AG08395 (cell line): ENCODE data around the gene FAM107A.
A peak's percentile ranks its signal among the peaks of the same experiment; 100 is the strongest.

ENCODE experiments used
- DNase-seq: peaks from one replicate; pipeline ENCODE4 v3.0.0; 2012; ENCODE audit warnings: mixed read lengths, low spot score

FAM107A gene

GRCh38 chr3:58567251-58567515 is 10.0 kb downstream of the FAM107A start:
- DNase-seq: no peak

- DNase-seq: no peak
These were observed 10.6 kb downstream of the FAM107A start for GRCh38 chr3:58566398-58567250.

- DNase-seq: no peak
These were observed 11.4 kb downstream of the FAM107A start for GRCh38 chr3:58565621-58566397.

GRCh38 chr3:58564456-58565160 is 12.6 kb downstream of the FAM107A start:
- peak; percentile 86 for DNase-seq

GRCh38 chr3:58564054-58564453 is 13.1 kb downstream of the FAM107A start:
- DNase-seq: no peak

GRCh38 chr3:58563386-58564035 is 13.7 kb downstream of the FAM107A start:
- DNase-seq: no peak

- DNase-seq: no peak
These were observed 14.7 kb downstream of the FAM107A start for GRCh38 chr3:58562498-58562897.

- DNase-seq: peak; percentile 93
These were observed 16.4 kb downstream of the FAM107A start for GRCh38 chr3:58560771-58561311.

GRCh38 chr3:58559586-58559985 is 17.6 kb downstream of the FAM107A start:
- no peak for DNase-seq

GRCh38 chr3:58557491-58557890 is 19.7 kb downstream of the FAM107A start:
- no peak for DNase-seq

- no peak for DNase-seq
These were observed 20.4 kb downstream of the FAM107A start for GRCh38 chr3:58556761-58557221.

- DNase-seq: no peak
These were observed 21.2 kb downstream of the FAM107A start for GRCh38 chr3:58556001-58556400.

GRCh38 chr3:58555203-58555602 is 22.0 kb downstream of the FAM107A start:
- DNase-seq: no peak

GRCh38 chr3:58553003-58553402 is 24.2 kb downstream of the FAM107A start:
- no peak for DNase-seq

GRCh38 chr3:58551636-58552180 is 25.5 kb downstream of the FAM107A start:
- DNase-seq: no peak

GRCh38 chr3:58544541-58544940 is 32.6 kb downstream of the FAM107A start:
- no peak for DNase-seq

GRCh38 chr3:58540176-58540858 is 36.9 kb downstream of the FAM107A start:
- DNase-seq: no peak

GRCh38 chr3:58539626-58540025 is 37.6 kb downstream of the FAM107A start:
- DNase-seq: no peak

- DNase-seq: no peak
These were observed 39.5 kb downstream of the FAM107A start for GRCh38 chr3:58537412-58538301.
